ENCODE measurements around the gene LY9.
"Not testable (repeated sequence)": the region's sequence is repeated elsewhere in the genome, so short reads cannot be mapped to it uniquely, and the experiment has no call there.

- TF ChIP-seq POLR2A, CTCF (IDR thresholded peaks at IDR 0.05): not testable (repeated sequence)
These were observed 79.6 kb downstream of the LY9 start for GRCh38 chr1:160875591-160875990.
